Kidney (tissue), 14 donors: ENCODE data around the gene ZNF236. TPM values are rescaled to one million over a fixed set of nuclear protein-coding genes. Genes with fewer than 3 reads are reported as not detected.

ENCODE experiments used
- DNase-seq, 5 donors: peaks; one replicate each; pipeline ENCODE4 v3.0.0-alpha.2; 2013 to 2020
- FAIRE-seq: peaks from 2 replicates; lab custom pipeline; 2012; peaks lifted over from hg19 to GRCh38; lab: Jason Lieb, UNC
- H3K27ac ChIP-seq, 2 donors: one replicate each; pipeline ENCODE4 v1.7.0; 2013; ENCODE audit warnings: low read depth in 2 of 2, low read length in 2 of 2, inconsistent platforms in 1 of 2
- H3K27me3 ChIP-seq: one replicate; pipeline ENCODE4 v1.7.1; 2013; ENCODE audit warnings: low read length, inconsistent platforms; ENCODE audit not compliant: control insufficient read depth, insufficient read depth
- H3K36me3 ChIP-seq, 3 donors: one replicate each; pipeline versions ENCODE4 v1.7.0 to v1.7.1; 2013; ENCODE audit warnings: low read length in 3 of 3, control low read depth in 1 of 3, inconsistent platforms in 1 of 3; ENCODE audit not compliant: insufficient read depth in 3 of 3, control insufficient read depth in 2 of 3
- H3K4me1 ChIP-seq, 3 donors: one replicate each; pipeline versions ENCODE4 v1.7.0 to v1.7.1; 2013; ENCODE audit warnings: low read length in 3 of 3, inconsistent platforms in 1 of 3, low read depth in 1 of 3; ENCODE audit not compliant: control insufficient read depth in 2 of 3, insufficient read depth in 2 of 3
- H3K4me3 ChIP-seq, 3 donors: one replicate each; pipeline versions ENCODE4 v1.7.0 to v1.8.1; 2013; ENCODE audit warnings: low read length in 3 of 3, control low read depth in 1 of 3, inconsistent platforms in 1 of 3
- H3K9ac ChIP-seq, 3 donors: one replicate each; pipeline versions ENCODE4 v1.7.0 to v1.7.1; 2013; ENCODE audit warnings: low read length in 3 of 3, control low read depth in 1 of 3, inconsistent platforms in 1 of 3
- H3K9me3 ChIP-seq, 3 donors: one replicate each; pipeline versions ENCODE4 v1.7.0 to v1.7.1; 2013; ENCODE audit warnings: low read length in 3 of 3, control low read depth in 1 of 3, inconsistent platforms in 1 of 3; ENCODE audit not compliant: control insufficient read depth in 2 of 3, insufficient read depth in 1 of 3
- intact Hi-C: fragments of 100-400 bp; cut with DNase I; formaldehyde crosslinking; loops from one replicate; pipeline ENCODE4 v1.11.1; 2022
- polyA plus RNA-seq: library from polyadenylated mRNA; stranded (reverse); fragments of 350-450 nt; fragmentation: Illumina TruSeq; extraction: RNeasy Lipid Tissue Mini Kit (QIAGEN cat#74804); gene quantifications from one replicate; pipeline ENCODE4 v1.2.3, GENCODE V29; 2014; ENCODE audit warnings: low read depth, low replicate concordance; ENCODE audit not compliant: insufficient read depth
- total RNA-seq: library from RNA; stranded (reverse); fragmentation: NEBNext Ultra II Directional; extraction: Animal tissue kit (Norgen Biotek cat#: 25700); gene quantifications from one replicate; pipeline ENCODE4 v1.2.1, GENCODE V29; 2021
- TF ChIP-seq, protein P1 (sequence below): IDR thresholded peaks from 3 replicates; pipeline ENCODE4 v1.5.1; 2012; ENCODE audit warnings: mild to moderate bottlenecking, moderate library complexity, borderline replicate concordance; ENCODE audit not compliant: insufficient read depth; ENCODE audit errors: extremely low read depth
- donor health status: control.
- donor health status: control.
- donor health status: control.
- donor health status: control.
- donor health status: control.
- donor health status: DM: yes; HTN: yes; CAD: no.
- donor health status: Normal renal cell carcinoma (clear cell type).

Gene ZNF236
- total and polyA plus RNA-seq, 2 donors from 2014 or later, result 1.1 to 18.6 TPM

DNA sequence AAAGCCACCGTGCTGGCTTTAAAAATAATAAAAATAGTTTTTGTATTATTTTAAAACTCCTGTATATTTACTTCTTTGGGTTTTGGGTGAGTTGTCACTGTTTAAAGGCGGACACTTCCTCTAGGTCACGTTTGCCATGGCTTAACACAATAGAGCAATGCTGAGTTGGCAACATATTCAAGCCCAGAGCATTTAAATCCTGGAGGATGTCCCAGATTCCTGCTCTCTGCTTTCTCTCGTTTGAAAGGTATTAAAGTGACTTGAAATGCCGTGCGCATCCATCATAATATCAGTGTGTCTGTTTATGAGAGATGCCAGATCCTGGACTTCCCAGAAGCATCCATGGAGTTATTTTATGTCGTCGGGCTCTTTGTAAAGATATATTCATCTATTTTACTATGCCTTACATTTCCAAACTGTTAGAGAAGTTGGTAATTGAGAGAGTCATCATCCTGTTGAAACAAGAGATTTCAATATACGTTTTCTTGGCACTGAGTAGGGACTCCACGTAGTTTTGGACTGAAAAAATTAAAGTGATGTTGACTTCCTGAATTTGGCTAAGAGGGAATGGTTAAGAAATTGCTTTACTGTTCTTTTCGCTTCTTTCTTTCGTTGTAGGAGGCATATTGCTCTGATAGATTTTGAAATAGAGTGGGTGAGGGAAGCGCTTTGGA is 150.6 kb downstream of the ZNF236 start:
- DNase-seq, result no peak
- H3K27ac ChIP-seq, result no peak overlapping the region
- H3K4me3 ChIP-seq, result no peak overlapping the region
- TF ChIP-seq, protein P1, sequence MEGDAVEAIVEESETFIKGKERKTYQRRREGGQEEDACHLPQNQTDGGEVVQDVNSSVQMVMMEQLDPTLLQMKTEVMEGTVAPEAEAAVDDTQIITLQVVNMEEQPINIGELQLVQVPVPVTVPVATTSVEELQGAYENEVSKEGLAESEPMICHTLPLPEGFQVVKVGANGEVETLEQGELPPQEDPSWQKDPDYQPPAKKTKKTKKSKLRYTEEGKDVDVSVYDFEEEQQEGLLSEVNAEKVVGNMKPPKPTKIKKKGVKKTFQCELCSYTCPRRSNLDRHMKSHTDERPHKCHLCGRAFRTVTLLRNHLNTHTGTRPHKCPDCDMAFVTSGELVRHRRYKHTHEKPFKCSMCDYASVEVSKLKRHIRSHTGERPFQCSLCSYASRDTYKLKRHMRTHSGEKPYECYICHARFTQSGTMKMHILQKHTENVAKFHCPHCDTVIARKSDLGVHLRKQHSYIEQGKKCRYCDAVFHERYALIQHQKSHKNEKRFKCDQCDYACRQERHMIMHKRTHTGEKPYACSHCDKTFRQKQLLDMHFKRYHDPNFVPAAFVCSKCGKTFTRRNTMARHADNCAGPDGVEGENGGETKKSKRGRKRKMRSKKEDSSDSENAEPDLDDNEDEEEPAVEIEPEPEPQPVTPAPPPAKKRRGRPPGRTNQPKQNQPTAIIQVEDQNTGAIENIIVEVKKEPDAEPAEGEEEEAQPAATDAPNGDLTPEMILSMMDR, result no peak
- intact Hi-C loops, result no loop called here
- H3K27me3 ChIP-seq, result no peaks in the 10 kb centered on the region
- H3K36me3 ChIP-seq, result peaks cover 0 to 8% (median 0%) of the 10 kb centered on the region in 3 donors
- no peak for FAIRE-seq
- no peaks in the 10 kb centered on the region for H3K9me3 ChIP-seq
- no peak overlapping the region for H3K9ac ChIP-seq
- H3K4me1 ChIP-seq, result peaks cover 3 to 4% (median 4%) of the 10 kb centered on the region in 3 donors

GRCh38 chr18:76973520-76974266 is 151.3 kb downstream of the ZNF236 start:
- H3K36me3 ChIP-seq, result peaks cover 0 to 4% (median 0%) of the 10 kb centered on the region in 3 donors
- DNase-seq (peak in 1 of 5 donors; percentile 24), FAIRE-seq (no peak)

DNA sequence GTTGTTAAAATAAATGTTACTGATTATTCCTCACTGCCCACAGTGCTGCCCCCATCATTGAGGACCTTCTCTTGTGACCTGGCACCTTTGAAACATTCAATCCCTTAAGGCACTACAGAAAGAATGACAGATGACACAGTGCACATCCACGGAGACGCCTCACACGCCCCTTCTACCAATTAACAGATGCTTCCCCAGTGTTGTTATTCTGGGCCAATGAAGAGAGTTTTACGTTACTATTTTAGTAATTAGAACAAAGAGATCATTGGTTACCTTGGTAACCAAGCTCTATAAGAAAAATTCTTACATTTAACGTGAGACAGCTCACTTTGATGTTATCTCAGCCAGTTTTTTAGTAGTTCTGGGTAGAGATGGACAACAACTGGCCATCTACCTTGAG is 152.0 kb downstream of the ZNF236 start:
- no peaks in the 10 kb centered on the region for H3K27me3 ChIP-seq
- H3K9ac ChIP-seq, result no peak overlapping the region
- TF ChIP-seq, protein P1, result no peak
- DNase-seq (peak in 1 of 5 donors; percentile 14), FAIRE-seq (no peak)
- no peak overlapping the region for H3K4me3 ChIP-seq
- H3K27ac ChIP-seq, result no peak overlapping the region
- no peaks in the 10 kb centered on the region for H3K36me3 ChIP-seq
- H3K9me3 ChIP-seq, result no peaks in the 10 kb centered on the region
- intact Hi-C loops, result no loop called here
- peaks cover 3 to 4% (median 4%) of the 10 kb centered on the region in 3 donors for H3K4me1 ChIP-seq

More at GRCh38 chr18:76973520-76974266, 151.3 kb downstream of the ZNF236 start:
- Histone ChIP-seq H3K27ac (no peak overlapping the region), H3K9me3 (no peaks in the 10 kb centered on the region), H3K9ac (no peak overlapping the region), H3K4me1 (peaks cover 3 to 4% (median 4%) of the 10 kb centered on the region in 3 donors), H3K27me3 (no peaks in the 10 kb centered on the region), H3K4me3 (no peak overlapping the region)
- intact Hi-C loops, result no loop called here
- TF ChIP-seq, protein P1, result no peak
